GM18507 (cell line): Measurements from ENCODE around the gene CRYGB.

Experiments
- DNase-seq: peaks from one replicate; pipeline ENCODE4 v3.0.0; 2011; ENCODE audit warnings: low read depth; ENCODE audit not compliant: insufficient read length; ENCODE audit errors: extremely low spot score
- FAIRE-seq: peaks from 2 replicates; lab custom pipeline; 2011; peaks lifted over from hg19 to GRCh38; lab: Jason Lieb, UNC

CRYGB gene, protein sequence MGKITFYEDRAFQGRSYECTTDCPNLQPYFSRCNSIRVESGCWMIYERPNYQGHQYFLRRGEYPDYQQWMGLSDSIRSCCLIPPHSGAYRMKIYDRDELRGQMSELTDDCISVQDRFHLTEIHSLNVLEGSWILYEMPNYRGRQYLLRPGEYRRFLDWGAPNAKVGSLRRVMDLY

DNA sequence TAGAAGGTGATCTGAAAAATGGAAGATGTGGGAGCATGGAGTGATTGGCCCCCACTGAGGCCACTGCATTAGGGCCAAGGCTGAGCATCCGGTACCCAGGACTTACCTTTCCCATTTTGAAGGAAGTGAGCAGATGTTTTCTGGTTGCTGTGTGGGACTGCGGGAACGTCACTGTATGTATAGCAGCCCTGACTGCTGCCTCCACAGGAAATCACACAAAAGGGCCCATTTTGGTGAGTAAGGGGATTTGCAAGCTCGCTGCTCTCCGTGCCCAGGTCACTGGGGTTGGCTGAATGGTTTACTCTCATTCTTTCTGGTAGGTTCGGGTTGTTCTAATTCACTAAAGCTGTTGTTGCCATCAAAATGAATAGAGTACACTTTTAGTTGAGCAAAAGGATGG lies at the start of gene CRYGB:
Gene CRYGB, minus strand, starts transcription at position 153 of the 400 bp plus-strand sequence. Its CDS starts 38 bp downstream, at position 115.
- FAIRE-seq (no peak), DNase-seq (no peak)

DNA sequence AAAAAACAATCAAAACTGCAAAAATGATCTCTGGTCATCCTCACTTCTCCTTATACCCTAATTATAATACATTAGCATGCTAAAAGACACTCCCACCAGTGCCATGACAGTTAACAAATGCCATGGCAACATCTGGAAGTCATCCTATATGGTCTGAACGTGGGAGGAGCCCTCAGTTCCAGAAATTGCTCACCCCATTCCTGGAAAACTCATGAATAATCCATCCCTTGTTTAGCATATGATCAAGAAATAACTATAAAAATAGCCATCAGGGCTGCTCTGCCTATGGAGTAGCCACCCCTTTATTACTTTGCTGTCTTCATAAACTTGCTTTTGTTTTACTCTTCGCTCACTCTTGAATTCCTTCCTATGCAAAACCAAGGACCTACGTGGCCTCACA lies 49.6 kb upstream of the CRYGB start:
- FAIRE-seq, result no peak
- DNase-seq, result no peak

DNA sequence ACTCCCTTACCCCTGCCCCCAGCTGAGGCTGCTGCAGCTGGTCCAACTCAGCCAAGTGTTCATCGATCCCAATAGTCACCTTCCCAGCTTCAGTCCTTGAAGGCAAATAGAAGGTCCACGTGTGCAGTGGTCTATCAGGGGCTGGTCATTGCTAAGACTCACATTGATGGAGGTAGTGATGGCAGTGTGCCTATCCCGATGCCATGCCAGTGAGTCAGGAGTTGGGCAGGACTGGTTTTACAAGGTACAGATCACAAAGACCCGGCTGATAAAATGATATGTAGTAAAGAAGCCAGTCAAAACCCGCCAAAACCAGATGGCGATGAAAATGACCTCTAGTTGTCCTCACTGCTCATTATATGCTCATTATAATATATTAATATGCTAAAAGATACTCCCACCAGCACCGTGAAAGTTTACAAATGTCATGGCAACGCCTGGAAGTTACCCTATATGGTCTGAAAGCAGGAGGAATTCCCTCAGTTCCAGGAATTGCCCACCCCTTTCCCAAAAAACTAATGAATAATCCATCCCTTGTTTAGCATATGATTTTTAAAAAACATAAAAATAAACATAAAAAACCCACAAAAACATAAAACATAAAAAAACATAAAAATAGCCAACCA lies 46.8 kb upstream of the CRYGB start:
- FAIRE-seq, result no peak
- no peak for DNase-seq

DNA sequence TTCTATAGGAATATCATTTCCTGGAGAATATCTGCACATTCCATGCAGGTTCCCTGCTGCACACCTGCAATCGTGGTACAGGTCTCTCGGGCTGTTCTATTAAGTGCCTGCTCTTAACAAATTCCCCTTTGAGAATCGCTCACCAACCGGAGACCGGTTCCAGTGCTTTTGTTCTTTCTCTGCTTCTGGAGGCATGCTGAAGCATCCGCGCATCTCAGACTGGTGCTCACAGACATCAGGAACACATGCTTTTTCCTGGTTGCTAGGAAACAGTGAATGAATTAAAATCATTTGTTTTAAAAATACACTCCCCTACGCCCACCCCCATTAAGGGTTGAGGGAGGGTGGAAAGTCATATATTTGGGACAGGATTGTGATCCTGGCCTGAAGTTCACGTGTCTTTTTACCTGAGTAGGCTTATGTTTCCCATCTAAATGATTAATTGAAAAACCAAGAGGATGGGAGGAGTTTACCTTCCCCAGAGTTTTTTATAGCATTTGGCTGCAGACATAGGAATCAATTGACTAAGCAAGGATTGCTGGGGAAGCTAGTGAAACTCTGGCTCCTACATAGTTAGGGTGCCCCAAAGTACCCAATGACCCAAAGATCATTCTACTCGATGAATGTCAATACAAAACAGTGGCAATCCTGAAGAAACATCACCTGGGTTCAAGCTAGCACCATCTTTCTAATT lies 44.0 kb upstream of the CRYGB start, which contains the start of gene C2orf80:
Gene C2orf80, minus strand, starts transcription at position 221 of the 694 bp plus-strand sequence. CDS start 3,044 bp downstream, outside the sequence.
- DNase-seq (no peak), FAIRE-seq (no peak)

DNA sequence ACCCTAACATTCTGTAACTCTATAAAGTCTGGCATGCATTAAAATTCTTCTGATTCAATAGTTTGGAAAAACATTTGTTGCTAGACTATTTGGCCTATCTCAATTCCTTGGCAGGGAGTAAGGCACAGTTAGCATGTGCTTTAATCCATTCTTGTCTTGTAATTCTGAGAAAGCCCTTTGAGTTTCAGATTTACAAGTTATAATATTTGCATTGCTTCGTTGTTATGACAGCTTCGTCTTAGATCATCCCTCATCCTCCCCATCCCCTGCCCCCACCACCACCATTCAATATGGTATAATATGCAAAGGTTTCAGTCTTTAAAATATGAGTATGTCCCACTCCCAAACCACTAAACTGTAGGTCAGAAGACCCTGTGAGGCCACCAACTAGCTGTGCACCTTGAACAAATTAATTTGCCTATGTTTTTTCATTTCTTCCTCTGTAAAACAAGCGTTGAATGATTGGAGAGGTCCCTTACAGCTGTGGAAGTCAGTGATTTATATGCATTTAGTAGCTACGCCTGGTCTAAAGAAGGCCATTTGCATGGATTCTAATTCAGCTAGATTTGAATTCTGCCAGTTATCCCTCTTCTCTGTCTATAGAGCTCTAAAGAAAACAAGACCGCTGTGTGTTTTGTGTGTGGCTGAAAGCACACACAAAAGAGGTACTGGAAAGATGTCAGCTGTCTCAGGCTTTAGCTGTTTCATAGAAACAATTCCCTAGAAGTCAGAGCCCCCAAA lies 43.3 kb upstream of the CRYGB start:
- no peak for DNase-seq
- no peak for FAIRE-seq

DNA sequence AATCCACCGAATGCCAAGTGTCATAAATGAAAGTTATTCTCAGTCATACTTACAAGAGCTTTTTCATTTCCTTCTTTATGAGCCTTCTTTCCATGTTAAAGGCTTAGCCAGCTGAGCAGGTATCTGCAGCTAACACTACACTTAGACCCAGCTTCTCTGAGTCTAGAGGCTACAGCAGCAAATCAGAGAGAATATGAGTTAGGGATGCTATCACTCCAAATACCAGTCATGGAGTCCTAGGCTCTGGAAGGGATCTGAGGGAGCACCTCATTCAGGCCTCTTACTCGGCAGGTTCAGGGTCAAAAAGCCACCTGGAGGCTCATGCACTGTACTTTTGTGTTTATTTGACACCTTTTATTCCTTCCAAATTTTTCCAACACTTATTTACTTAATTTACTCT lies 40.9 kb upstream of the CRYGB start:
- no peak for DNase-seq
- FAIRE-seq, result no peak

DNA sequence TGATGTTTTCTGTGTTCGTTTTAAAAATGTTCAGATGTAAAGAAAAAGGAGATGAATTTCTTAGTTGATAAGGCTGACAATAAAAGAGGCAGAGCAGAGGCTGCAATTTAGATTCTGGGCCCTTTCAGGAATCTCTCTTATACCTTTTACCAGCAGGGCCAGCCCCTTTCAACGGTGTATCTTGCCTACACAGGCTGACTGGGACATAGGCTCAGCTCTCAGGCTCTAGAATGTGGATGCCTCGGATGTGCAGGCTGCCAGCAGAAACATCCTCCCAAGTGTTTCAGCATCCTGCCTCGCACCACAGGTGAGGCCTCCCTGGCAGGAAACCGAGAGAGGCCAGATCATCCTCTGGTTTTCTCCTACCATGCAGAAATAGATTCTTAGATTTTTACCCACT lies 40.5 kb upstream of the CRYGB start:
- DNase-seq, result no peak
- no peak for FAIRE-seq

DNA sequence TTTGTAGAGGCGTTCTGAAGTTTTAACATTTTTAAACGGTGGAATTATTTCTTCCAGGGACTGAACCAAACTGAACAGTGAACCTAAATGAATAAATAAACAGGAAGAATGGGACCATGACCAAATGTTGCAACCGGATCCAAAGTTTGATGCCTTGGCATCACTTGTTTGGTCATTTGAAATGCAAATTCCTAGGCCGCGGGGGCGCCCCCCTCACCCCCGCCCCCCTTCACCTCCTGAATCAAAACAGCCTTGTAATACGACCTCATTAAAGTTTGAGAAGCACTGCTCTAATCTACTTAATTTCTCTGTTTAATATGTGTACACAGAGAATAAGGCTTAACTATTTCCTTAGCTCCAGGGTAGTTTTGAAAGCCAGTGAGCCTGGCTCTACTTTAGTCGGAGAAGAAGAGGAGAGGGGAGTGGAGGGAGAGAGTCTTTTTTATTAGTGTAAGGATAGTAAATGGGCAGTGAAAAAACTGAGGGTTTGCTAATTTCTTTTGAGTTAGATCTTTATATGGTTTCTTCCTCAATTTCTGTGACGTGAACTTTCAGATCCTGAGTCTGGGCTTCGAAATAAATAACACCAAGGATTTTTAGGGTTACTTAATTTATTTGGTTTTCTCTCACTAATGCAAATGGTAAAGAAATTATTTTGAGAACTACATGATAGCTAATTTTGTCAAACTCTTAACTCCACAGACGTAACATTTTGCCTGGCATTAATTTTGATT lies 38.2 kb upstream of the CRYGB start:
- FAIRE-seq, result no peak
- DNase-seq, result no peak

DNA sequence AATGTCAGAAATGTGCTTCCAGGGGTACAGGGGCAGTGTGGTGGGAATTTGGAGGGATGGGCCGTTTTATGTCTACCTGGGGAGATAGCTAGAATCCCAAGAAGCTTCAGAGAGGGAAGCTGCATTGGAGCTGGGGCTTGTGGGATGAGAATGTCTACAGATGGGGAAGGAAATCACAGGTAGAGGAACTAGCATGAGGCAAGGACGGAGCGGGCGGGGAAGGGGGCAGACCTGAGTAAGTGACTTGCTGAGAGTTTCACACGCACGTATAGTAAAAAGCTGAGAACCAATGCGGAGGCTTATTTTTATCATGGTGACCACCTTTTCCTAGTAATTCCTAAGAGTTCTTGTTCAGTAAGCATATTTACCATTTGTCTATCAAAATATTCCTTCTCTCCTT lies 37.6 kb upstream of the CRYGB start:
- FAIRE-seq, result no peak

DNA sequence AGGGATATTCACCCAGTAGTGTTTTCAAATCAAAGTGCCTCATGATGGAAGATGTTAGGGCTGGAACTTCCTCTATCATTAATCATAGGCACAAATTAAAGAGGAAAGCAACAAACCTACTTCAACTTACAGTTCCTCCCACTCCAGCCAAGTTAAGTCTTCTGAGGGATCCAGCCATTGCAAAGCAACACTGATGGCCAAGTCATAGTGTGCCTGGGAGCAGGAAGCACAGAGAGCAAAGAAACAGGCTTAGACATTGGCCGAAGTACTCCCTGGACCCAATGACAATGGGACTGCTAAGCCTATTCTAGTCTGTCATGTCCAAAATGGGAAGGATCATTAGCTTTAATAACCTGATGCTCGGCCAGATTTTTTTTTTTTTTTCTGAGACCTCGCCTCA lies 36.9 kb upstream of the CRYGB start:
- DNase-seq, result no peak

More for the DNA sequence above, 37.6 kb upstream of the CRYGB start:
- no peak for DNase-seq

DNA sequence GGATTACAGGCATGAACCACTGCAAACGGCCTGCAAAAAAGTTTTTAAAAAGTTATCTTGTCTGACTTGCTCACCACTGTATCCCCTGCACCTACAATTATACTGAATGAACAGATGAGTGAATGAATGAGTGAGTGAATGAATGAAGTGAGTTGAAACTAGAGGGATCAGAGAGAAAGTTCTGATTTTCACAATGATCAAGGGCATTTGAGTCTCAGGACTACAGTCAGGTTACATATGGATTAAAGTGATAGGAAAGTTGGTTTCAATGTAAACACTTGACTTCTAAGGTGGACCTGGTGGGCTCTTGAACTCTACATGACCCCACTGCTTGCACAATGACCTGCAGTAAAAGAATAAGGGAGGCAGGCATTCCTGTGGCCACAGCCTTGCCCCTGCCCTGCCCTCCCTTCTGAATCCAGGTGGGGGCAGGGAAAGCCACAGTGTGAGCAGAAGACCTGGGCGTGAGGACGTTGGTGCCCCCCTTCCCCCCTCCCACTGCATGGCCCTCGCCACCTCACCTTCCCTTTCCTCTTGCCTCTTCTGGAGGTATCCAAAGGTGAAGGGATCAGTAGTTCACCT lies 33.2 kb upstream of the CRYGB start:
- FAIRE-seq (no peak), DNase-seq (no peak)

More for the DNA sequence above, 36.9 kb upstream of the CRYGB start:
- FAIRE-seq, result no peak

DNA sequence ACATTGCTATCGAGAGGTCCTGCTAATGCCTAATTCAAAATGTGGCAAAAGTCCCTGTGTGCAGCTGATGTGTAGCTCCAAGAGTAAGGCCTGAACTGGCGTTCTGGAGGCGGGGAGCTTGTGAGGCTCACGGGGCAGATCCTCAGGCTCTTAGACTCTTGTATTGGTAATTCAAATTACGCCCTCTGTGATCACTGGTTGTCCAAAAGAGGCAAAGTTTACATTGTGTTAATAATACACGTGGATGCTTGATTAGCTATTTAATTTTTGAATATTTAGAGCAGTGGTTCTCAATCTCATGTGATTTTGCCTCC lies 29.8 kb upstream of the CRYGB start:
- DNase-seq (no peak), FAIRE-seq (no peak)

DNA sequence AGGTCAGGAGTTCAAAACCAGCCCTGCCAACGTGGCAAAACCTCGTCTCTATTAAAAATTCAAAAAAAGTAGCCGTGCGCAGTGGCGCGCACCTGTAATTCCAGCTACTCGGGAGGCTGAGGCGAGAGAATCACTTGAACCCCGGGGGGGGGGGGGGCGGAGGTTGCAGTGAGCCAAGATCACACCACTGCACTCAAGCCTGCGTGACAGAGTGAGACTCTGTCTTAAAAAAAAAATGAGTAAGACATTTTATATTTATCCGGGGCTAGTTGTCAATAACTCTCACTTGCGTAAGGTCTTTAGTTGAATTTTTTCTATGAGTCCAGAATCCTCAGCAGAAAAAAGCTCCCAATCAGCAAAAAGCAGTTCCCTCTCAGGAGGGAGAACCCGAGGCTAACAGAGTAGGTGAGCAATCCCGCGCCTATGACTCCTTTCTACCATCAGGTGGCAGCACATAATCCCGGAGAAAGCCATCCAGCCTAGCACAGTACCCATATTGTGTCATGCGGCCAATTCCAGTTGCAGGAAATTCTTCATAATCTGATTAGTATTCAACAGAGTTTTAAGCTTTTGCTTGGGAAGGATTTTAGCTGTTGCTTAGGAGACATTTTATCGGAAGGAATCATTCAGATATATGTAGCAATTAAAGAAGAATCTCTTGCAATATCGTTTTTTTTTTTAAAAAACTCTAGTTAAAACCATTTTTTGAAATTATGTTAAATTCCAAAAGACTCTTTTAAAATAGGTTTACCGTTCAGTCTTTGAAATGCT lies 29.3 kb upstream of the CRYGB start:
- FAIRE-seq (peak; percentile 93), DNase-seq (peak; percentile 54)

DNA sequence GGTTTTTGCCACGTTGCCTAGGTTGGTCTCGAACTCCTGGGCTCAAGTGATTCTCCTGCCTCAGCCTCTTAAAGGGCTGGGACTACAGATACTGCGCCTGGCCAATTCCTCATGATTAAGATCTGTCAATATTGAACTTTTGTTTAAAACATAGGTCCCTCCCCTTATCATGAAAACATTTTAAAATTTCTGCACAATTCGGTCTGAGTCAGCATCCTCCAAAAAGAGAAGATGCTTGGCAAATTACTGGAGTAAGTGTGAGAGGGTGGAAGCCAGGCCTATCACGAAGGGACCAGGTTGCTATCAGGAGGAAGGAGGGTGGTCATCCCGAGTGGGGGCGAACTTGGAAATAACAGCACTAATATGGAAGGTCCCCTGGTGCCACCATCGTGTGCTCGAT lies 28.2 kb upstream of the CRYGB start:
- DNase-seq (no peak), FAIRE-seq (no peak)

DNA sequence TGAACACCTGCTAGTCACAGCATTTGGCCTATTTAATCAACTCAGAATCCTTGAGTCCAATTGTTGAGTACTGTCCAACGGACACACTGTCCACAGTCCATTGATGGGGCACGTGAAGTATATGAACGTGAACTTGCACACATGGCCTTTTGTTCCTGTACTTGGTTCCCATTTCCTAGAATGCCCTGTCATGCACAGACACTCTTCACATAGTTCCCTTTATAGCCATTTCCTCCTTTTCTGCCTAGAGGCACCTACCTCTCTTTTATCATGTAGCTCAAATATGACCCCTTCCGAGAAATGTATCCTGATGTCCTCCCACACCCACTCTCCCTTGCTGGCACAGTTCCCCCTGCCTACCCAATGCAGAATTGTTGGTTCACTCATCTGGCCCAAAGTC lies 26.2 kb upstream of the CRYGB start:
- no peak for DNase-seq
- FAIRE-seq, result no peak

DNA sequence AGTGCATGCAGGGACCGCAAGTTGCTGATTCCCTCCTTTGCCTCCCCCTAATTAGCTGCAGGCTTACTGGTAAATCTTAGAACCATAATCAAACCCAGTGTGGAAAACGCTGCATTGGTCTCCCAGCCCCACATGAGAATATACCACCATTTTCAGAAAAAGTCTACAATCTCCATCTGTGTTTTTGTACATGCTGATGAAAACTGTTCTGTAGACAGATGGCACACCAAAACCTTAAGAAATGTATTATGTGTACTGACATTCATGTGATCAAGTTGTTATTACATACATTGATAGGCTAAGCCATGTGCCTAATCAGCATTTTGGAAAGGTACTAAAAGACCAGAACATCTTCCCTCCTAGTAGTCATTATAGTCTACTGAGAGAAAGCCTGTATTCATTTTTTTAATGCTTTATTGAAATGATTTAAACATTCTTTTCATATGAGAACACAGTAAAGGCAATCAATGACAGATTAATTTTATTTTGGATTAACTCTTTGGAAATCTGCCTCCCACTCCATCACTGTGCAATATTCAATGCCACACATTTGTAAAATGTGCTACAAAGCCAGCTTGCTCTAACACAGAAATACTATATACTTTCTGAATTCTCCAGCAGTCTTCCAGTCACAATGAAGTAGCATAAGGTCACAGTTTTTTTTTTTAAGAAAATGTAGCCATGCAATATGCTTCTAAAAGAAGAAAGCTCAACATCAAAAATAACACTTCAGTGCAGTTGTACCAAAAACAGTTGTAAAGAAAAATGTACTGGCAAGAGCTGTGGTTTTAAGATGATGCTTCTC lies 19.2 kb upstream of the CRYGB start:
- DNase-seq (no peak), FAIRE-seq (no peak)

DNA sequence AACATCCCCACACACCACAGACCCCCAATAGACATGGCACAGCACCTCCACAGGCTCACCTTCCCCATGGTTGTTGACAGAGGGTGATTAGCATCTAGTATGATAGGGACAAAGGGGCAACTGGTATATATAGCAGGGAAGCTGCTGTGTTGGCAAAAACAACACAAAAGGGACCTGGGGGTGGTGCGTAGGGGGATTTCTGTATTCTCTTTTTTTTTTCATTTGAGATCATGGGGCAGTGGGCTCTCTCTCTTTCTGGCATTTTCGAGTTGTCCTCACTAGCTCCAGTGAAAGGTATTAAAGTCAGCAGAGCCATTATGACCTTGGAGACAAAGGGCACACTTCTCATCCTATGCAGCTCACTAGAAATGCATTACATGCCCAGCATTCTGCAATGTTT lies 17.5 kb upstream of the CRYGB start, which contains the start of gene CRYGA:
Gene CRYGA, minus strand, starts transcription at position 101 of the 400 bp plus-strand sequence. Its CDS starts 33 bp downstream, at position 68.
- DNase-seq, result no peak
- FAIRE-seq, result no peak

DNA sequence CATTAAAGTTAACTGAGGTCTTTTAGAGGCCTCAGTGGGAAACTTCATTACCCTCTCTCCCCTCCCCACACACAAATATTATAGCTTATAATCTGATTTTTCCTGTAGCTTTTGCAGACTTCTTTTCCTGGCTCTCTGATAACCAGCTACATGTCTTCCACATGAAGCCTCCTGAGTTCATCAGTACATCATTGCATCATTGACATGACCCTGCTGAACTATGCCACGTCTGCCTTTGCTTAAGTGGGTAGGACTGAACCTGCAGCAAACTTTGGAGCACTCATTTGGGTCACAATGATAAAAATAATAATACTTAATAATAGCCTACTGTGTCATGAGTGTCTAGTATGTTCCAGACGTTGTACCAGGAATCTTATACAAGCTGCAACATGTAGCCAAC lies 10.5 kb upstream of the CRYGB start:
- FAIRE-seq (no peak), DNase-seq (no peak)
